Stimulated activated CD4-positive, alpha-beta T cell treated with anti-CD3 and anti-CD28 coated beads, Interleukin-2, amount 100 ng/mL, for 4 hours (primary cell): ENCODE results near the gene CTNS.

ENCODE experiments used
- DNase-seq: peaks from one replicate; pipeline ENCODE4 v3.0.0-alpha.2; 2020; ENCODE audit warnings: low read depth

The CTNS gene

DNA sequence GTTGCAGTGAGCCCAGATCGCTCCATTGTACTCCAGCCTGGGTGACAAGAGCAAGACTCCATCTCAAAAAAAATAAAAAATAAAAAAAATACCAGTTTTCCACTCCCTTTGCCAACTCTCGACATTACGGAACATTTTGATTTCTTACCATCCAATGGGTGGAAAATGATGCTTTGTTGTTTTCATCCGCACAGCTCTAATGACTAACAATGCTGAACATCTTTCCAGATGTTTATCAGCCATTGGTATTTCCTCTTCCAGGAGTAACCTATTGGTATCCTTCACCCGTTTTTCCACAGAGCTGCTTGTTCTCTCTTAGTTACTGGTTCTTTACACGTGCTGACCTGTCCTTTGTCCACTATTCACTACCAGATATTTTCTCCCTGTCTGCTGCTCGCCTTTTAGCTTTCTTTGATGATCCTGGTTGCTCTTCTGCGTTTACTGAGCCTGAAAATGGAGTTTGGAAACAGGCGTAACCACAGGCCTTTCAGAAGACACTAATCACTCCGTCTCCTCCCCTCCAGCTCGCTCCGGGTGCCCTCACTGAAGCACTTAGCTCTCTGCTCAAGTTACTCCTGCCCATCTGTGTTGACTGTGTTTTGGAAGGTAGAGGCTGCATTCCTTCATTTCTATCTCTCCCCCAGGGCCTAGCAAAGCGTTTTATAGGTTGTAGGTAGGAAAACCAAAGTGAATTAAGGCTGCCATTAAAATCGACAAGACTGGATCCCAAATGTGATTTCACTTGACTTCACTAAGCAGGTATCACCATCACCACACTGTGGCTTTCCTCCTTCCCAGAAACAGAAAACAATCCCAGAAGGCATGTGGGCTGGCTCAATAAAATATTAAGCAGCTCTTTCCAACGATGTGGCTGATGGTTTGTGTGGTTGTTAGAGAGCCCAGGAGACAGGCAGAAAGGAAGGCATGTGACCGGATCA is 9.5 kb upstream of the CTNS start:
- no peak for DNase-seq

DNA sequence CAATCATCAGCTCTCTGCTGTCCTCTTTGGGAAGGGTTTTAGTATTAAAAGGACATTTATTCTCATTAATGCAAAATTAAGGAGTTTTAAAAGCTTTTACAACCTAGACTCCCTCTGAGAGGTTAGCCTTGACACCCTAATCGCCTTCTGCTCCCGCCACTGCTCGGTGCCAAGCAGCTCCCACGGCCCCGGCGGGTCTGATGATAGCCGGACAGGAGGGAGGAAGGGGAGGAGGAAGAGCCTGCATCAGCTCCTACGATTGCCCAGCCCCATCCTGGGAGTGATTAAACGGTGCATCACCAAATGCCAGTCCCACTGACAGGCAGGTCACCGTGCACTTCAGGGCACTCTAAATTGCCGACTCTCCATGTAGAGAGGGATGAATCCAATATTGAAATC is 8.8 kb upstream of the CTNS start:
- no peak for DNase-seq

DNA sequence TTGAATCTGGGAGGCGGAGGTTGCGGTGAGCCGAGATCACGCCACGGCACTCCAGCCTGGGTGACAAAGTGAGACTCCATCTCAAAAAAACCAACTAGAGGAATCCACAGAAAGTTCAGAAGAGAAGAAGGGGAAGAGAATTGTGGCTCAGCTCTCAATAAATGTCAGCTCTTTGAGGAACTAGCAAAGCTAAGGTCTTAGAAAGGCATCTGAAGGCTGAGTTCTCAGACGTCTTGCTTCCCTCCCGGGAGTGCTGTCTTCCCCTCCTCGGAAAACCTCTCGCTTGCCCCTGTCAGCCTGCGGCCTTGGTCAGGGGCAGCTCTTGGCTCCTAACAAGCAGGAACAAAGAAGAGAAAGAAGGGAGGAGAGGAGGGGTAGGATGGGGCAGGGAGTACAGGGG is 5.8 kb upstream of the CTNS start:
- no peak for DNase-seq

DNA sequence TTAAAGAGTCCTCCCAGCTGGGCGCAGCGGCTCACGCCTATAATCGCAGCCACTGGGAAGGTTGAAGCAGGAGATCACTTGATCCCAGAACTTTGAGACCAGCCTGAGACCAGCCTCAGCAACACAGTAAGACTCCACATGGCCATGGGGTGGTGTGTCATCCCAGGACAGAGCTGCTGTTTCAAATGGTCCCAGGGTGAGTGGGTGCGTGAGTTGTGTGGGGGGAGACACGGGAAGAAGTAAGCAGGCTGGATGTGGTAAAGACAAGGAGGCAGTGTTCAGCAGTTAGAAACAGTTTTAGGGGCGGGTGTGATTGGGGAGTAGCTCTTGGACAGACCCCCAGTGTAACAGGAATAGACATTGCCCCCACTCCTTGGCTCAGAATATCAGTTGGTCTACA is 4.3 kb upstream of the CTNS start:
- DNase-seq = no peak

DNA sequence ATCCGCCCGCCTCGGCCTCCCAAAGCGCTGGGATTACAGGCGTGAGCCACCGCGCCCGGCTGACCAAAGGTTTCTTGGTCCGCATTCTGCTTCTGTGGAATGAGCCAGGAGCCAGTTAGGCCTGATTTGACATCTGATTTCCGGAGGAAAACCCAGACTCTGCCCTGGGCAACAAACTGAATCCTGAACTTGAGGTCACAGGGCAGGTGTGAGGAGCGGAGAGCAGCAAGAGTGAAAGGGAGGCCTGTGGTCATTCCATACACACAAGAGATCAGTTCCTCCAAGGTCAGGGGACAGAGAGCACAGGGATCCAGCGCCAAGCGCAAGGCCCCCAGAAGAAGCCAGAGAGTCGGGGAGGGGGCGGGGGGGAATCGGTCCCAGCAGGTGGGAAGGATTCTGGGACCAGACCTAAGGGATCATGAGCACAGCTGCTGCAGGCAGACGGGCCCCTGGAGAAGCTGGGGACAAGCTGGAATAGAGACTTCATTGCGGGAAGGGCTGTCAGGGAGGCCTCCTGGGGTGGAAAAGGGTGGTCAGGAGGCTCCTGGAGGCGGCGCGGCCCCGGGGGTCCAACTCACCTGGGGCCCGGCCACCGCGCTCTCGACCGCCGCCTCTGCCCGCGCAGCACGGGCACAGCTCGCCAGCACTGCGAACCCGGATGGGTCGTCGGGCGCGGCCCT is 946 bp upstream of the CTNS start:
- DNase-seq = no peak

DNA sequence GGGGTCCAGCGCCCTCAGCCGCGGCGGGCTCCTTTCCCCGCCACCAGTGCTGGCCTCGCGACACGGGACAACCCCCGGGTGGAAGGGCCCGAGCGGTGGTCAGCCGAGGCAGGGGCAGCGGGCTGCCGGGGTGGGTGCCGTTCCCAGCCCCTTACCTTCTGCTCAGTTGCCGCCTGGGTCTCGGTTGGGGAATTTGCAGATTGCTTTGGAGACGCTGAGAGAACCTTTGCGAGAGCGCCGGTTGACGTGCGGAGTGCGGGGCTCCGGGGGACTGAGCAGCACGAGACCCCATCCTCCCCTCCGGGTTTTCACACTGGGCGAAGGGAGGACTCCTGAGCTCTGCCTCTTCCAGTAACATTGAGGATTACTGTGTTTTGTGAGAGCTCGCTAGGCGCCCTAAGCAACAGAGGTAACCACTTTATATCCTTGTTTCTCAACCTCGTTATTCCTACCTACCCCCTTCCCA is 381 bp downstream of the CTNS start:
- no peak for DNase-seq

DNA sequence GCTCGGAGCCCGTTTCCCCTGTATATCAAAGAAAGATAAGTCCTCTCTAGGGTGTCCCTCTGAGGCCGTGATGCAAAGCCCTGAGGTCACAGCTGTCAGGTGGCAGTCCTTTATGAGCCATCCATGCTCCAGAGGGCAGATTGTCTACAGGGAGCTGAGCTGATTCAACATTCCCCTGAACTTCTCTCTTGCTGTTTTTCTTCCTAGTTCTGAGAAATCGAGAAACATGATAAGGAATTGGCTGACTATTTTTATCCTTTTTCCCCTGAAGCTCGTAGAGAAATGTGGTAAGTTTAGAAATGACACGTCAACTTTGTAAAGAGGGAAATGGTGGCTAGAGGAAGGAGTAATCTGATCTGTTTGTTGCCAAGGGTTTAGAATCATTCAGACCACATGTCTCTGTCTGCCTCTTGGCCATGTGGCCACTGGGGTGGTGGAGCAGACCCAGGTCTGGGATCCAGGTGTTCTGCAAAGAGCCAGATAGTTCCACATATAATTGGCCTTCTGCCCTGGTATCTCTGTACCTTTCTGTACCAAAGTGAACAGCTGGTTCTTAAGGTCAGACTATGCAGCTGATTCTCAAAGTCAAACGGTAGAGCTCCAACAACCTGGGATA is 3.5 kb downstream of the CTNS start:
- DNase-seq = no peak

DNA sequence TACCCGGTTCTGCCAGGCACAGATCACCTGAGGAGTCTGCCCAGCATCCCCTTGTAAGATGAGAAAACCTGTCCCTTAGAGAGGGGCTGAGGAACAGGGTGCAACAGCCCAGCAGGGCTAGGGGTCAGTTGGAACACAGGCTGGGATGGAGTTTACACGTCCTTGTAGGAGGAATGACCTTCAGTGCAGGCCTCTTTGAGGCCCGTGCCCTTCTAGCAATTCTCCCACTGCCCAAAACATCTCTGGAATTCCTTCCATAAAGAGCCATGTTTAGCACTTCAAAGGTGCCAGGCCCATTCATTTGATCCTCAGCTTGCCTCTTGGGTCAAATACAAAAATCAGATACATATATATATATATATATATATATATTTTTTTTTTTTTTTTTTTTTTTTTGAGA is 4.5 kb downstream of the CTNS start:
- no peak for DNase-seq

DNA sequence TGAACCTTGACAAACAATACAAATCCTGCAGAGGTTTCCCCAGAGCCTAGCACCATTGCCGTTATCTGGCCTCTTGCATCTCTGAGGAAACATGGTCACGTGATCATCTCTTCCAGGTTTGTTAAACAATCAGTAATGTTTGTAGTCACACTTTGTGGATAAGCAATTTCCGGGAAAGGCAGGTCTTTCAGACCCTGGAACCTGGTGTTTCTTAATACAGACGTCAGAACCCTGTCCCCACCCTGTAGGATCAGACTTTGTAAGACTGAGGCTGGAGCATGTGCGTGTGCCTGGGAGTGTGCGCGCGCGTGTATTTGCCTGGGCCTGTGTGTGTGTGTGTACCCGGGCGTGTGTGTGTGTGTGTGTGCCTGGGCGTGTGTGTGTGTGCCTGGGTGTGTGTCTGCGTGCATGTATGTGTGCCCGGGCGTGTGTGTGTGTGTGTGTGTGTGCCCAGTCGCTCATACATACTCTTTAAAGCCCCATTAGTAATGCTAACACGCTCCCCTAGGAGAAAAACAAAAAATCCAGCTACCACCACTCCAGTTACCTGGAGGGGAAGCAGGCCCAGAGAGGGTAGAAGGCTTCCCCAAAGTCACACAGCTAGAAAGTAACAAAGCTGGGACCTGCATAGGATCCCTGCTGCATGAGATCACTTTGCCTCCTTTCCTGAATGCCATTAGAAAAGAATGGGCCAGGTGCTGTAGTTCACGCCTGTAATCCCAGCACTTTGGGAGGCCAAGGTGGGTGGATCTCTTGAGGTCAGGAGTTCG is 5.3 kb downstream of the CTNS start:
- no peak for DNase-seq

DNA sequence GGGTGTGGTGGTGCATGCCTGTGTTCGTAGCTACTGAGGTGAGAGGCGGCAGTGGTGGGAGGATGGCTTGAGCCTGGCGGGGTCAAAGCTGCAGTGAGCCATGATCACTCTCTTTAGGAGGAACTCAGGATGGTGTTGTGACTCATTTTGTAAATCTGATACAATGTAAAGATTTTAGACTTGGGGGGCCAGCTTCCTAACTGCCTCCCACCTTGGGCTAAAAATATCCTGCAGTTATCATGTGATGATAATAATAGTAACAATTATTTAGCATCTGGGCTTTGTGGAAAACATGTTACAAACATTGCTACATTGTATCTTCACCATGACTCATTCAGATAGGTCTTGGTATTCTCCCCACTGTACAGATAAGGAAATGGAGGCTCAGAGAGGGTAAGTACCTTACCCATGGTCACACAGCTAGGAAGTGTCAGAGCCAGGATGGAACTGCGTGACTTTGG is 7.4 kb downstream of the CTNS start:
- no peak for DNase-seq

DNA sequence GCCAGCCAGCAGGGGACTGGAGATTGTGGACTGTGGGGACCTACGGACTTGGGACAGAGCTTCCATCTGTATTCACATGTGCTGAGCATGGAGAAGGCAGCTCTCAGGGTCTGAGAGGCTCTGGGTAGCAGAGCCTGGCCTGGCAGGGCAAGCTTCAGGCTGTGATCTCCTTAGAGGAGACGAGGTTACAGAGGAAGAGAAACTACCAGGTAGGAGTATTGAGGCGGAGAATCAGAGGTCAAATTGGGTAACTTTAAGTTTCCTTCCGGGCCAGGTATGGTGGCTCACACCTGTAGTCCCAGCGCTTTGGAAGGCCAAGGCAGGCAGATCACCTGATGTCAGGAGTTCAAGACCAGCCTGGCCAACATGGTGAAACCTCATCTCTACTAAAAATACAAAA is 8.8 kb downstream of the CTNS start:
- no peak for DNase-seq

DNA sequence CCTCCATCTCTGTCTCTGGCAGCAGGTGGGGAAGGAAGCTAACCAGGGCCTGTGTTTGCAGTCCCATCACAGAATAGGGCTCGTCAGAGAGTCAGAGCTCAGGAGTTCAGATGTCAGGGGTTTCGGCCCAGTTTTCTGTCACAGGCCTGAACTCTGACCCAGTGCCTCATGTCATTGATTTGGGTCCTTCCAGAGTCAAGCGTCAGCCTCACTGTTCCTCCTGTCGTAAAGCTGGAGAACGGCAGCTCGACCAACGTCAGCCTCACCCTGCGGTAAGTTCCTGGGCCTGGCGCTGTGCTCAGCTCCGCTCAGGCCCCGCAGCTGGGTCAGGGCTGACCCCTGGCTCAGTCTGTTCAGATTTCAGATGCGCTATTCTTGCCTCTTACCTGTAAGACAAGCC is 10.7 kb downstream of the CTNS start:
- DNase-seq = no peak

DNA sequence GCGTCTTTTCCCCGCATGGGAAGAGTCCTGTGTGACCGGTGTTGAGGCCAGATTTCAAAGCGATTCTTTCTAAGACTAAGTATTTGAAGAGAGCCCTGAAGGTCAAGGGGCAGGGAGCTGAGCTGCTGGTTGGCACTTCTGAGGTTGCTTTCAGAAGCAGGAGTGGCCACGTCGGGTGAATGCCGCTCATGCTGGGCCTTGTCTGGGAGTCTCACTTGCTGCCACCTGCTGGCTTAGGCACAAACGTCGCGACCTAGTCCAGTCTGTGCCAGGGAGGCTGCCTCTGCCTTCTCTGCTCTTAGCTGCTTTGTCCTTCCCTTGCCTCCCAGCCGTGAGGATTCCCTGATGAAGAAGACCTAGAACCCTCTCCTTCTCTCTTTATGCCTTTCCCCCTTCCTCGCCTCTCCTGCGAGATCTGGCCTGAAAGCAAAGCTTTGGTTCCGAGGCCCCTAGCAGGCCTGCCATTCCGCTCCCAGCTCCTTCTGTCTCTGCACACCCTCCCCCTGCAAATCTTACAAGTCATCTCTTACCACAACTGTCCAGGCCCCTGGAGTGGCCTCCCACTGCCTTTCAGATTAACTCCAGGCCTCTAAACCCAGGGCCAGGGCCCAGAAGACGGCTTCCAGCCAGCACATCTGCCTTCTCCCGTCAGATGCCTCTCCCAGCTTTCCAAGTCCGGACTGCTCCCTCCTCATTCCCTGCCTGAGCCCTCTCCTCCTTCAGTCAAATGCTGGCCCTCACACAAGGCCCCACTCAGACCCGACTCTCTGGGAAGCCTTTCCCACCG is 11.4 kb downstream of the CTNS start:
- DNase-seq = peak; percentile 17

DNA sequence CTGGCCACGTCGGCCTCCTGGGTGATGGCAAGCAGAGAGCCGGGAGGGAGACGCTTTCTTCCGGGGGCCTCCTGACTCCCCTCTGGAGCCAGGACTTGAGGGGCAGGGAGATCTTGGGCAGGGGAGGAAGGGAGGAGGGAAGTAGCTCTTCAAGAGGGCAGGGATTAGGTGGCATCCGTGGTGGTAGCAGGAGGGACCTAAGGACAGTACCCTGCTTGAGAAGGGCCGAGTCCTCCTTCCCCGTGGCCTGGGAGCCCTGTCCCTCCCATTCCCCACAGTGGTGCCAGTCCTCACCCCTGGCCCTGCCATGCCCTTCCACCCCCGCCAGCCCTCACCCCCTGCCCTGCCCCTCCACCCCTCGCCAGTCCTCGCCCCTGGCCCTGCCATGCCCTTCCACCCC is 19.2 kb downstream of the CTNS start:
- DNase-seq = no peak

DNA sequence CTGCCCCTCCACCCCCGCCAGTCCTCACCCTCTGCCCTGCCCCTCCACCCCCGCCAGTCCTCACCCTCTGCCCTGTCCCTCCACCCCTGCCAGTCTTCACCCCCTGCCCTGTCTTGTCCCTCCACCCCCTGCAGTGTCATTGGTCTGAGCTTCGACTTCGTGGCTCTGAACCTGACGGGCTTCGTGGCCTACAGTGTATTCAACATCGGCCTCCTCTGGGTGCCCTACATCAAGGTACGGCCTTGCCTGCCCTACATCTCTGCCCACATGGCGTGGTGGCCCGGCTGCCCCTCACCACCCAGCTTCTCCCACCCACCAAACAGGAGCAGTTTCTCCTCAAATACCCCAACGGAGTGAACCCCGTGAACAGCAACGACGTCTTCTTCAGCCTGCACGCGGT is 19.8 kb downstream of the CTNS start:
- no peak for DNase-seq

DNA sequence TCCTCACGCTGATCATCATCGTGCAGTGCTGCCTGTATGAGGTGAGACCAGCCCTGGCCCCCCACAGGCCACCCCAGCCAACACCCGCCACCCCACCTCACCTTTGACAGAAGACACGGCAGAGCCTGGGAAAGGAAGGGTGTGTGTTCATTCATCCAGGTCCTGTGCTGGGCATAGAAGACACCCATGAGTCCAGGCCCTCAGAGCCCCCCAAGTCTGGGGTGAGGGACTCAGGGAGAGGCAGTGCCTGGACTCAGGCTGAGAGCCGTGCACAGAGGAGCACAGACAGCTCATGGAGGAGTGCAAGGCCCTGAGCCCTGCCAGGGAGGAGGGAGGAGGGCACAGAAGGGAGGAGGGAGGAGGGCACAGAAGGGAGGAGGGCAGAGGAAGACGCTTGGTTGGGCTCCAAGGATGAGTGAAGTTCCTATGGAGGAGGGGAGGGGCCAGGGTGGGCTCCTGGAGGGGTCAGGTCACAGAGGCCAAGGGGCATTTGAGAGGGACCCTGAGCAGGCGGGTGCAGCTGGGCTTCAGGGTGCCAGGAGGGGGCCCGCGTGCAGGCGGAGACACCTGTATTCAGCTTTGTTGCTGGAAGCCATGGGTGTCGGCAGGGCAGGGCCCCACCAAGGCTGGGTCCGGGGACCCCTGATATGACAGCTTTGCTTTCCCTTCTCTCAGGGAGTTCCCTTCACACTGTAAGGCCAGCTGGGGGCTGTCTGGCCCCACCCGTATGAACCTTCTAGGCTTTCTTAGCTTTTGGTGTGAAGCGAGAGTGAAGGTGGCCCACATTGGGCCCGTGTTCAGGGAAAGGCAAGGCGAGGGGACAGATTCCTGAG is 20.4 kb downstream of the CTNS start:
- no peak for DNase-seq

DNA sequence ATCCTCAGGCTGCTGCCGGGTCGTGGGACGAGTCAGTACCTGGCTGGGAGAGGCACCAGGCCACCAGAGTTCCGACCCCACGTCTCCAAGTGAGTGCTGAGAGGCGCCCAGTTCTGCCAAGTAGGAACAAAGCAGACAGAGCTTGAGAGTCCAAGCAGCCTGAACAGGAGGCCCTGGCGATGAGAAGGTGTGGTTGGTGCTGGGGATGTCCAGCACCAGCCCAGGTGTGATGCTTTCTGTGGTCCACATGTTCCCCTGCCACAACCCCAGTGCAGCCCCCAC is 21.0 kb downstream of the CTNS start:
- no peak for DNase-seq

DNA sequence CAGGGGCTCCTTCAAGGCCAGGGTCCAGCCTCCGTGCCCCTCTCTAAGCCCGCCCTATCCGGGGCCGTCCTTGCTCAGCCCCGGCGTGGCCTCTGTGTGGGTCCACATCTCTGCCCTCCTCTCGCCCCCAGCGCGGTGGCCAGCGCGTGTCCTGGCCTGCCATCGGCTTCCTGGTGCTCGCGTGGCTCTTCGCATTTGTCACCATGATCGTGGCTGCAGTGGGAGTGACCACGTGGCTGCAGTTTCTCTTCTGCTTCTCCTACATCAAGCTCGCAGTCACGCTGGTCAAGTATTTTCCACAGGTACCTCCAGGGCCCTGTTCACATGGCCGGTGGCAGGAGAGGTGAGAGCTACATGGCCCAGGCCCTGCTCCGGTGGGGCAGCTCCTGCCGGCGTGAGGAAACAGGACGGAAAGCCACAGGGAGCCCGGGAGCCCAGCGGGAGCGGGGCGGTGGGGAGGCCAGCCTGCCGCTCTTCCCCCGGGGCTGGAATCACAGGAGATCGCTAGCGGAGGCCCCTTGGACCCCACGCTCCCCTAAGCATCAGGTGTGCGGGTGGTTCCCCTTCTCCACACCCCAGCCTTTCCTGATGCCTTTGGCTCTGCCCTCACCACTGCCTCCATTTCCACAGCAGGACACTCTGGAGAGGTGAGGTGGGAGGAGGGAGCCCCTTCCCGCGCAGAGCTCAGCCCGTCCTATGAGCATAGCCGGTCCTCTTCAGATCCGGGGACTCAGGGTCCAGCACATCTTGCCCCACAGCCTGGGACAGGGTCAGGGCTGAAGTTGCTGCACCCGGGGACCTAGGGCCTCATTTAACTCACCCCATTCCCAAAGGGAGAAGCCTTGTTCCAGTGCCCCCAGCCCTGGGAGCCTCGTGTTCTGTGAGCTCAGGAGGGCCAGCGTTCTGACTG is 21.6 kb downstream of the CTNS start:
- DNase-seq = no peak

DNA sequence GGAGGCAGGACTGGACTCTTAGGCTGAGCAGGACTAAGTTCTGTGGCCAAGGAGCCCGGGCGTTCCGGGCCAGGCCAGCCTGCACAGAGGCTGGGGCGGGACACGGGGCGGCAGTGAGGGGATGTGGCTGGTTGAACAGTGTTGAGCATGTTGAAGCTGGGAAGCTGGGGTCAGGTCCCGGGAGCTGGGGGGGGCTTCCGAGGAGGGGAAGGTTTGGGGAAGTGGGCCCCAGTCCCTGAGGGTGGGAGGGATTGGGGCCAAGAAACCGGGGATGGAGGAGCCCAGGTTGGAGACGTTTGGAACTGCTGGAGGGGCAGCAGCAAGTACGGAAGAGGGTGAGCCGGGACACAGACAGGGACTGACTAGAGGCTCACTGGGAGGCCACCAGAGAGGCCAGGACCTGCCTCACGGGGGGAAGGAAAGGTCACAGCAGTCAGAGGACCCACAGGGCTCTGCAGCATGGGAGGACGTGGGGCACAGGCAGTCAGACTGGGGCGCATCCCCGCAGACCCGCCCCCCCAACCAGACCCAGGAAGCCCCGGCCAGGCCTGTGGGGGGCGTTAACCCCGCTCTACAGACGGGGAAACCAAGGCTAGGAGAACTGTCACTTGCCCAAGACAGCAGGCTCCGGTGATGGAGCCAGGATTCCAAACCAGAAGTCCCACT is 22.4 kb downstream of the CTNS start:
- no peak for DNase-seq
